GM12891 (cell line): ENCODE data around the gene NEURL2.

Experiments used
- POLR2A ChIP-seq: IDR thresholded peaks from 2 replicates; pipeline ENCODE4 v1.6.1; 2011; ENCODE audit warnings: low read depth, low read length, control low read depth
- POLR2AphosphoS5 ChIP-seq: IDR thresholded peaks from 2 replicates; pipeline ENCODE4 v1.6.1; 2011; ENCODE audit warnings: low read depth, low read length, control low read depth

DNA sequence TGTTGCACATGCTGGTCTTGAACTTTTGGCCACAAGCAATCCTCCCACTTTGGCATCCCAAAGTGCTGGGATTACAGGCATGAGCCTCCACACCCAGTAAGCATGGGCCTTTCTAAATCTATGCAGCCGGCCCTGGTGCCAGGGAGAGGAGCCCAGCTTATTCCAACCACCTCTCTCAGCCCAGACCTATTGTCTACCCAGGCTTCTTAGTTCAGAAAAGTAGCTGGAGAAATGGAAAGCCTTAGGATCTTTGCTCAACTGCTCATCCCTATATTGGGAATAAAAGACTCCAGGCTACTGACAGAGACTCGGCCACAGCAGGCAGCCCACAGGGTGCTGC is 35.7 kb upstream of the NEURL2 start:
- TF ChIP-seq POLR2AphosphoS5, result no peak
- no peak for TF ChIP-seq POLR2A
